ENCODE data around the gene DNAAF5.

GRCh38 chr7:830069-830468 is 103.6 kb downstream of the DNAAF5 start:
- no peak for TF ChIP-seq POLR2A (IDR thresholded peaks at IDR 0.05; ENCODE audit: low read length)
- TF ChIP-seq GATA1 (IDR thresholded peaks at IDR 0.05; ENCODE audit: low read depth, low read length), result no peak
